Measurements from ENCODE around the gene UGCG.

DNA sequence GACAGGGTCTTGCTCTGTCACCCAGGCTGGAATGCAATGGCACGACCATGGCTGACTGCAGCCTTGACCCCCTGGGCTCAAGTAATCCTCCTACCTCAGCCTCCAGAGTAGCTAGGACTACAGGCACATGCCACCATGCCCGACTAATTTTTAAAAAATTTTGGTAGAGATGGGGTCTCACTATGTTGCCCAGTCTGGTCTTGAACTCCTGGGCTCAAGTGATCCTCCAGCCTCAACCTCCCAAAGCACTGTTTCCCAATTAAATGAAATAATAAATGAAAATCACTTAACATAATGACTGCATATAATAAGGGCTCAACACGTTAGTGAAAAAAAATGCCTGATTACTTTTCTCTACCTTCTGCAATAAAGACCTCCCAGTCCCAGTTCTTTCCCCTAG, 71.0 kb downstream of the UGCG start:
- TF ChIP-seq, protein P1, sequence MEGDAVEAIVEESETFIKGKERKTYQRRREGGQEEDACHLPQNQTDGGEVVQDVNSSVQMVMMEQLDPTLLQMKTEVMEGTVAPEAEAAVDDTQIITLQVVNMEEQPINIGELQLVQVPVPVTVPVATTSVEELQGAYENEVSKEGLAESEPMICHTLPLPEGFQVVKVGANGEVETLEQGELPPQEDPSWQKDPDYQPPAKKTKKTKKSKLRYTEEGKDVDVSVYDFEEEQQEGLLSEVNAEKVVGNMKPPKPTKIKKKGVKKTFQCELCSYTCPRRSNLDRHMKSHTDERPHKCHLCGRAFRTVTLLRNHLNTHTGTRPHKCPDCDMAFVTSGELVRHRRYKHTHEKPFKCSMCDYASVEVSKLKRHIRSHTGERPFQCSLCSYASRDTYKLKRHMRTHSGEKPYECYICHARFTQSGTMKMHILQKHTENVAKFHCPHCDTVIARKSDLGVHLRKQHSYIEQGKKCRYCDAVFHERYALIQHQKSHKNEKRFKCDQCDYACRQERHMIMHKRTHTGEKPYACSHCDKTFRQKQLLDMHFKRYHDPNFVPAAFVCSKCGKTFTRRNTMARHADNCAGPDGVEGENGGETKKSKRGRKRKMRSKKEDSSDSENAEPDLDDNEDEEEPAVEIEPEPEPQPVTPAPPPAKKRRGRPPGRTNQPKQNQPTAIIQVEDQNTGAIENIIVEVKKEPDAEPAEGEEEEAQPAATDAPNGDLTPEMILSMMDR (conservative IDR thresholded peaks at IDR 0.05; ENCODE audit: low read length) = no peak
- no peak for TF ChIP-seq EZH2phosphoT487 (IDR thresholded peaks at IDR 0.05; ENCODE audit: borderline replicate concordance)
